ENCODE results near the gene SMIM13.

The SMIM13 gene

GRCh38 chr6:11093626-11094410, at the start of gene SMIM13:
TSS of gene SMIM13 (plus strand) at chr6:11093834. CDS start at chr6:11094314, 480 bp downstream.
- peak; percentile 93 for DNase-seq (ENCODE audit: low read depth)

GRCh38 chr6:11043961-11044711, 49.5 kb upstream of the SMIM13 start, which contains the start of gene ELOVL2:
TSS of gene ELOVL2 (minus strand) at chr6:11044305. CDS start at chr6:11044230, 75 bp downstream.
- DNase-seq (ENCODE audit: low read depth): no peak

GRCh38 chr6:11044712-11045167, 48.9 kb upstream of the SMIM13 start:
- DNase-seq (ENCODE audit: low read depth): no peak

- DNase-seq (ENCODE audit: low read depth): no peak
Observed at GRCh38 chr6:11050731-11051130, 42.9 kb upstream of the SMIM13 start.

- DNase-seq (ENCODE audit: low read depth): no peak
Observed at GRCh38 chr6:11053307-11053706, 40.3 kb upstream of the SMIM13 start.

- DNase-seq (ENCODE audit: low read depth): no peak
Observed at GRCh38 chr6:11054722-11055121, 38.9 kb upstream of the SMIM13 start.

- DNase-seq (ENCODE audit: low read depth): no peak
Observed at GRCh38 chr6:11055127-11055627, 38.5 kb upstream of the SMIM13 start.

- no peak for DNase-seq (ENCODE audit: low read depth)
Observed at GRCh38 chr6:11056871-11057270, 36.8 kb upstream of the SMIM13 start.

GRCh38 chr6:11058406-11058805, 35.2 kb upstream of the SMIM13 start:
- DNase-seq (ENCODE audit: low read depth): no peak

GRCh38 chr6:11062083-11062482, 31.6 kb upstream of the SMIM13 start:
- no peak for DNase-seq (ENCODE audit: low read depth)

GRCh38 chr6:11062715-11063114, 30.9 kb upstream of the SMIM13 start:
- no peak for DNase-seq (ENCODE audit: low read depth)

- DNase-seq (ENCODE audit: low read depth): no peak
Observed at GRCh38 chr6:11064836-11065235, 28.8 kb upstream of the SMIM13 start.

GRCh38 chr6:11065436-11066202, 28.0 kb upstream of the SMIM13 start:
- DNase-seq (ENCODE audit: low read depth): no peak

GRCh38 chr6:11066505-11067347, 26.9 kb upstream of the SMIM13 start:
- no peak for DNase-seq (ENCODE audit: low read depth)

- no peak for DNase-seq (ENCODE audit: low read depth)
Observed at GRCh38 chr6:11067348-11067747, 26.3 kb upstream of the SMIM13 start.

- no peak for DNase-seq (ENCODE audit: low read depth)
Observed at GRCh38 chr6:11069760-11070159, 23.9 kb upstream of the SMIM13 start.

GRCh38 chr6:11072101-11072500, 21.5 kb upstream of the SMIM13 start:
- no peak for DNase-seq (ENCODE audit: low read depth)

- DNase-seq (ENCODE audit: low read depth): no peak
Observed at GRCh38 chr6:11076540-11076939, 17.1 kb upstream of the SMIM13 start.

- DNase-seq (ENCODE audit: low read depth): no peak
Observed at GRCh38 chr6:11078266-11078665, 15.4 kb upstream of the SMIM13 start.

GRCh38 chr6:11080296-11080695, 13.3 kb upstream of the SMIM13 start:
- no peak for DNase-seq (ENCODE audit: low read depth)

- DNase-seq (ENCODE audit: low read depth): no peak
Observed at GRCh38 chr6:11083491-11083890, 10.1 kb upstream of the SMIM13 start.

Measured in stimulated activated CD4-positive, alpha-beta T cell treated with anti-CD3 and anti-CD28 coated beads, Interleukin-2, amount 100 ng/mL, for 4 hours (primary cell).